ENCODE data around the gene DOC2B.
A peak's percentile ranks its signal among the peaks of the same experiment; 100 is the strongest.

Gene DOC2B

GRCh38 chr17:149897-150584 lies 31.4 kb downstream of the DOC2B start:
- no peak overlapping the region for H3K4me3 ChIP-seq (ENCODE audit: control insufficient read depth, low read depth, low read length)
- no peak for TF ChIP-seq CTCF (IDR thresholded peaks at IDR 0.05; ENCODE audit: control insufficient read depth, insufficient read depth, low read depth, low read length, missing control alignments)
- DNase-seq (ENCODE audit: low read depth) = no peak

GRCh38 chr17:149231-149630 lies 32.2 kb downstream of the DOC2B start:
- DNase-seq (ENCODE audit: low read depth) = no peak
- TF ChIP-seq CTCF (IDR thresholded peaks at IDR 0.05; ENCODE audit: control insufficient read depth, insufficient read depth, low read depth, low read length, missing control alignments) = peak; percentile 4
- no peak overlapping the region for H3K4me3 ChIP-seq (ENCODE audit: control insufficient read depth, low read depth, low read length)

GRCh38 chr17:148757-149156 lies 32.7 kb downstream of the DOC2B start:
- no peak for DNase-seq (ENCODE audit: low read depth)
- TF ChIP-seq CTCF (IDR thresholded peaks at IDR 0.05; ENCODE audit: control insufficient read depth, insufficient read depth, low read depth, low read length, missing control alignments) = no peak
- no peak overlapping the region for H3K4me3 ChIP-seq (ENCODE audit: control insufficient read depth, low read depth, low read length)

GRCh38 chr17:147796-148740 lies 33.4 kb downstream of the DOC2B start:
- no peak overlapping the region for H3K4me3 ChIP-seq (ENCODE audit: control insufficient read depth, low read depth, low read length)
- TF ChIP-seq CTCF (IDR thresholded peaks at IDR 0.05; ENCODE audit: control insufficient read depth, insufficient read depth, low read depth, low read length, missing control alignments) = no peak
- DNase-seq (ENCODE audit: low read depth) = no peak

- no peak for TF ChIP-seq CTCF (IDR thresholded peaks at IDR 0.05; ENCODE audit: control insufficient read depth, insufficient read depth, low read depth, low read length, missing control alignments)
These were observed 34.3 kb downstream of the DOC2B start for GRCh38 chr17:146983-147761.

GRCh38 chr17:146546-146945 lies 34.9 kb downstream of the DOC2B start:
- TF ChIP-seq CTCF (IDR thresholded peaks at IDR 0.05; ENCODE audit: control insufficient read depth, insufficient read depth, low read depth, low read length, missing control alignments) = no peak
- H3K4me3 ChIP-seq (ENCODE audit: control insufficient read depth, low read depth, low read length) = no peak overlapping the region
- no peak for DNase-seq (ENCODE audit: low read depth)

More at GRCh38 chr17:146983-147761, 34.3 kb downstream of the DOC2B start:
- H3K4me3 ChIP-seq (ENCODE audit: control insufficient read depth, low read depth, low read length) = no peak overlapping the region
- no peak for DNase-seq (ENCODE audit: low read depth)

Data from AG09309 (cell line).